Activated T-helper 9 cell treated with anti-CD3 and anti-CD28 coated beads, Interleukin-2, amount 50 U/mL, for 16 hours (primary cell): Measurements from ENCODE around the gene RGP1.

ENCODE experiments used
- DNase-seq: peaks from one replicate; pipeline ENCODE4 v3.0.0-alpha.2; 2020; ENCODE audit warnings: low read depth

Gene RGP1

GRCh38 chr9:35743880-35744518 lies 5.1 kb upstream of the RGP1 start:
- no peak for DNase-seq

GRCh38 chr9:35745569-35745968 lies 3.5 kb upstream of the RGP1 start:
- DNase-seq = no peak

DNA sequence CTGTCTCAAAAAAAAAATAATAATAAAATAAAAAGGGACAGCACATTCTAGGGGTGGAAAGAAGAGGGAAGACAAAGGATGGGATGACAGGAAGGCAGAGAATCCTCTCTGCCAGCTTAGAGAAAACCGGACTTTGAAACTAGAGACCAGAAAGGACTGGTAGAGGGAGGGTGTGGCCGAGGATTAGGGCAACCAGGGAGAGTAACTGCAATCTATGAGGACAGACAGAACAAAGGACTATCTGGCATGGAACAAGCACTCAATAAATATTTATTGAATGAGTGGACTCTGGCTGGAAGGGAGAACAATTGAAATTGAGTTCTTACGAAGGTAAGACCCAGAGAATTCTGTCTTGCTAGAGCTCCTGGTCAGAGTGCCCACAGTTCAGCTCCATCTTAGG lies 2.5 kb upstream of the RGP1 start:
- DNase-seq = no peak

DNA sequence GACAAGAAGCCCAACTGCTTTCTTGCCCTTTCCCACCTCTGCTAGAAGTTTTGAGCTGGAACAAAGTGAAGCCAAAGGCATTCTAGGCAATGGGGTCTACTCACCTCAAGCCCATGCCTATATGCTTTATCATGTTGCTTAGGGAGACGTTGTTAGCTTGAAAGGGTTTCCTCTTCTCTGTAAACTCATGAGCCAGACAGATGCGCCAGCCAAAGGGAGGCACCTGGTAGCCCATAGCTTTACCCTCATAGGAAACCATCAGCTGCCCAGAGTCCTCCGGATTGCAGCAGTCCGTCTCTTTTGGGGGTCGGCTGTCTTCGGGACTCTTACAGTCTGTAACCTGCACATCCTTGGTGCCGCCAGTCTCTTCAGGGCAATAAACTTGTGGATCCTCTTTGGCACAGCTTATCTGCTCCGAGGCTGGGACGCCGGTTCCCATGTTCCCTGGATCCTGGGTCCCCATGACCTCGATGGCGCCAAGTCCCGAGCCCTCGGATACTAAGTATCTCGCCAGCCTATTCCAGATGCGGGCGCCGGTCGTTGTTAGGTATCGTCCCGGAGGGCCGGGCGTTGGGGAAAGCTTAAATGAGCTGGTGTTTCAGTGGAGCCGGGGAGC lies 737 bp upstream of the RGP1 start:
- no peak for DNase-seq

DNA sequence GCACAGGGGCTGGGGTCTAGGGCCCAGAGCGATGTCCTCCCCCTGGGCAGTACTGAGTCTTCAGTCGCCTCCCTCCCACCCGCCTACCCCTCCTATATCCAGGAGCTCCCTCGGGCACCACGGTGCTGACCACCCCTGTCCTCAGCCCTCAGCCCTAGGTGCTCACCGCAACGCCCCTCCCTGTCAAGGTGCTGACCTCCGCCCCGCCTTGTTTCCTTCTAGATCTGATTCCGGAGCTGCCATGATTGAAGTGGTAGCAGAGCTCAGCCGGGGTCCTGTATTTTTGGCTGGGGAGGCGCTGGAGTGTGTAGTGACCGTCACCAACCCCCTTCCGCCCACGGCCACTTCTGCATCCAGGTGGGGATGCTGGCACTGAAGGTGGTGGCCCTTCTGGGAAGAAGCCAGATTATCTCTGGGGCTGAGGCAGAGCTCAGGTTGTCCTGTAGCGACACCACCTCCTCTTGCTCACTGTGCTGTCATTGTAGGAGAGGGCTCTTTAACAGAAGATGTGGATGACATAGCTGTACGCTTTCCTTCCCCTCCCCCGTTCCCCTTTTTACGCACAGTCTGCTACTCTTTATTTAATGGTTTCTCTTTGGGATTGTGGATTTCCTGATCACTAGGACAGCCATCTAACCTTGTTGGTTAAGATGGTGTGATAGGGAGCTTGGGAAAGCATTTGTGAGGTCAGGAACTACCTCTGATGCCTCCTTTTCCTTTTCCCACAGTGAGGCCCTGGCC lies 598 bp downstream of the RGP1 start:
- DNase-seq = no peak

GRCh38 chr9:35750256-35750531 lies 1.1 kb downstream of the RGP1 start:
- DNase-seq = no peak

- DNase-seq = no peak
Observed at GRCh38 chr9:35753466-35753865, 4.4 kb downstream of the RGP1 start.

GRCh38 chr9:35754264-35754663 lies 5.2 kb downstream of the RGP1 start, which contains the start of gene MSMP:
Gene MSMP, minus strand, starts transcription at chr9:35754276. Its CDS starts 147 bp downstream, at chr9:35754129.
- no peak for DNase-seq

DNA sequence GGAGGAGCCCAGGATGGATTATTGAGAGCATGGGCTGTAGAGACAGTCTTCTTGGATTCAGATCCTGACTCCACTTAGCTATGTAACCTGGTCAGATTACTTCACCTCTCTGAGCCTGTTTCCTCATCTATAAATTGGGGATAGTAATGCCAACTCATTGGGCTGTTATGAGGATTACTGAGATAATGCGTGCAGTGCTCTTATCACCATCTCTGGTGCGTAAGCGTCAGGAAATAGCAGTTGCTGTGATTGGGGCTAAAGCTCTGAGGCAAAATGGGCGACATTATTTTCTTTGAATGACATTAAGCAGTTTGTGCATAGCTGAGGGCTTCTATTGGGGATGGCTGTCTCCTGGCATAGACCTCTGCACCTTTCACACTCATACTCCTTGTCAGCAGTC lies 6.0 kb downstream of the RGP1 start:
- no peak for DNase-seq

DNA sequence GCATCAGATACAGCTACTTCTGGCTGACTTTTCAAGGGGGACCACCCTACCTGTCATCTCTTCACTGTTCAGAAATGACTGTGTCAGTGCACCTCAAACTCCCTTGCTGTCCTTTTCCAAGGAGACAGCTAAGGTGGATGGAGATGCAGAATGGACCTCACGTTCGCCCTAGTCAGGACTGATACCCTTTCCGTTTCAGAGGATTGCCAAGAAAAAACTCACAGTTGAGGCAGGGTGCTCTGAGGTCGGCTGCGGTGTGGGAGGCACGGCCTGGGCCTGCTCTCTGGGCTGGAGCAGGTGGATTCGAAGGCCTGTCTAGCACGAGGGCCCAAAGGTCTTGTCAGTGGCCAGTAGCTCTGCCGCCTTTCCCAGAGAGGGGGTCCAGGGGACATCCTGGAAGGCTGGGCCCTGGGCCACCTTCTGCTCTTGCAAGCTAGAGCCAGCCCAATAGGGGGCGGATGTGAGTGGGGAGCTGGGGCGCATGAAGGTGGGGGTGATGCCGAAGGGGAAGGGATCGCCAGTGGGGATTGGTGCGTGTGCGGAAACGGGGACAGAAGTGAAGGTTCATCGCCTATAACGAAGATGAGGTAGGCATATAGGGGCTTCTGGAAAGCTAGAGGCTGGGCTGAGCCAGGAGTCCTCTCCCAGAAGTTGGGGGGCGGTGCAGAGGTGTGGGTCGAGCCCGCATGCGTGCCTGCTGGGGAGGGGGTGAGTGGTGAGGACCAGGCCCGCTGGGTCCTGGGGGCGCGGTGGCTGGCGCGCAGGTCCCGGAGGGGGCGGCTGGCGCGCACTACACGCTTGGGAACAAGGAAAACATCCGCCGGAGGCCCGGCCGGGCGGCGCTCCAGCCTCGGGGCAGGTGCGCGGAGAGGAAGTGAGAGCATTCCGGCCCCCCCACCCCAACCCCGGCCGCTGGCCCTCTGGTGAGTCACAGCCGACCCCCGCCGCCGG lies 7.5 kb downstream of the RGP1 start:
- peak; percentile 66 for DNase-seq

GRCh38 chr9:35757226-35757891 lies 8.3 kb downstream of the RGP1 start:
- no peak for DNase-seq

DNA sequence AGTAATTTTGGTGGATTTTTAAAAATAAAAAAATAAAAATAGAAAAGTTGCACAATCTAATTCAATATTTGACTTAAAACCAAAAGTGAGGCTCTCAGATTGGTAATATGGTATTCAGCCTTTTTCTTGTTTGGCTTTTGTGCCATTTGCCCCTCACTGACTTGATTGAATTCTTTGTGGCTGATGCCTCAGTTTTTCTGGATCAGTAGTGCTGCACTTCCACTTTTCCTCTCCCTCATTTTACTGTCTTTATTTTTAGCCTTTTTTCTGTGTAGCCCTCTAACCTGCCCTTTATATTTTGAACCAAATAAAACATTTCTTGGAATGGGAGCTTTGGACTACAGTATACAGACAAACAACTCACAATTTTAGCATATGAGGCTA lies 8.8 kb downstream of the RGP1 start:
- no peak for DNase-seq

DNA sequence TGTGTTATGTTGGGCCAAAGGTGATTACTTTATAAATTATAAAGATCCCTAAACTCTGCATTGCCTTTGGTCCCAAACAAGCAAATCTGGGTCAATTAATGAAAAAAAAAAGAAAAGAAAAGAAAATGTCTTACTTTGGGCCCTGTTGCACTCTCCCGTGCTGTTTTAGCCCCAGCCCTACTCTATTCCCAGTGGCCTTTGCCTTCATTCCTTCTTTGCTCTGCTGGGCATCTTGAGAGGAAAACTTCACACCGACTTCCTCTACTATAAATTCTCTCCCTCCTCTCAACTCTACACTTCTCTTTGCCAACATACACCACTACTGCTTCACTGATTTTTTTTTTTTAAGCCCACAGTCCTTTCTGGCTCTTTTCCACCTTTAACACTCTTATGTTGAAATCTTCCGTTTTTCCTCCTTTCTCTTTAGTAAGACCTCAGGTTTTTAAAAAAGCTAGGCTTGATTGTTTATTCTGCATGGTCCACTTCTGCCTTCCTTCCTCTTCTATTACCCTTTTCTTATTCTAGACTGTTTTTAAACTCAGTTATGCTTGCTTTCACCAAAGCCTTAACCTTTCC lies 9.5 kb downstream of the RGP1 start:
- DNase-seq = no peak

- DNase-seq = no peak
Observed at GRCh38 chr9:35759795-35760194, 10.7 kb downstream of the RGP1 start.

DNA sequence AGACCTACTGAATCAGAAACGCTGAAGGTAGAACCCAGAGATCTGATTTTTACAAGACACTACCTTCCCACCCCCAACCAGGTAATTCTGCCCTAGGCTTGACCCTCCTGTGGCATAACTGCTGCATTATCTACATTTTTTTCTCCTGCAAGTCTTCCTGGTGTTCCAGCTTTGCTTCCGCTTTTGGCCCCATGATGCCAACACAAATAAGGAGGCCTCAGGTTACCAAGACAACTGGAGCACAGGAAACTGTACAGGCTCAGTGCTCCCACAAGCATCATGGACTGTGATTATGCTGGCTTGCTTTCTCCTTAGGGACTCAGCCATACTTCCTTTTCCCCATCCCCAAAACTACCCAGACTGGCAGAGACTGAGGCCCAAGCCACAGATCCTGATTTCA lies 11.6 kb downstream of the RGP1 start:
- no peak for DNase-seq

DNA sequence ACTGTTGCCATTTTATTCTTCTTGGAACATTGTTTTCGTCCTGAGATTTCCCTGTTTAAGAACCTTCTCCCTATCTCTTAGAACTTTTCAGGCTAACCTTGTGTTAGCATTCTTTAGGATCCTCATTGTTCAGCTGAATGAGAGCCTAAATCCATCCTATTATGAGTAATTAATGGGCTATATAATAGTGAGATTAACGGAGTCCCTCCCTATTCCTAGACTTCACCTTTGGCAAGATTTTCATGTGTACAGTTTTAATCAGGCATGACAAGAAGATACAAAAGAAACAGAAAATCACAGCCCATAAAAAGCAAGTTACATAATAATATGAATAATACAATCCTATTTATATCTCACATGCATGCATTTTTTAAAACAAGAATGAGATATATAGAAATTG lies 14.1 kb downstream of the RGP1 start:
- no peak for DNase-seq

DNA sequence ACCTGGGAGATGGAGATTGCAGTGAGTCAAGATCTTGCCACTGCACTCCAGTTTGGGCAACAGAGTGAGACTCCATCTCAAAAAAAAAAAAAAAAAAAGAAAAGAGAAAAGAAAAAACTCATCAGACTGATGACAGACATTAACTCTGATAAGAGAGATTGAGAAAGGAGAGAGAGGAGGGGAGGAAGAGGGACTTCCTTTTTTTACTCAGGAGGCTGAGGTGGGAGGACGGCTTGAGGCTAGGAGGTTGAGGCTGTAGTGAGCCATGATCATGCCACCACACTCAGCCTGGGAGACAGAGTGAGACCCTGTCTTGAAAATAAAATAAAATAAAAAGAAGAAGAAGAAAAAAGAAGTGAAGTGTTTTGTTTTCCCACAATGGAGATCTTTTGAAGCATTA lies 14.7 kb downstream of the RGP1 start:
- no peak for DNase-seq

DNA sequence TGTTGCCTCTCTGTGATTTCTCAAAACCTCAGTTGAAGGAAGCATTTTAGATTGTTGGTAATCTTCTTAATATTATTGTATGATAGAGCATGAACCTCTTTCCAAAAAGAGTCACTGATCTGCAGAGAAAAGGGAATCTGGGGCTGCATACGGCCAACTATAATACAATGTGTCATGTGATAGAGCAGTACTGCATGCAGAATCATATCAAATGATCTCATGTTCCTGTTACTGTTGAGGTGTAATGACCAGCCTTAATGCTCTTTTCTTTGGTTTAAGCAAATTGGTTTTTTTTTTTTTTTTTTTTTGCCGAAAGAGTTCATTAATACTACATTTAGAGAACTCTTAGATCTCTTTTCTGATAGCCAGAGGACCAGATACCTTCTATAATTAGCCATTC lies 17.9 kb downstream of the RGP1 start:
- no peak for DNase-seq

DNA sequence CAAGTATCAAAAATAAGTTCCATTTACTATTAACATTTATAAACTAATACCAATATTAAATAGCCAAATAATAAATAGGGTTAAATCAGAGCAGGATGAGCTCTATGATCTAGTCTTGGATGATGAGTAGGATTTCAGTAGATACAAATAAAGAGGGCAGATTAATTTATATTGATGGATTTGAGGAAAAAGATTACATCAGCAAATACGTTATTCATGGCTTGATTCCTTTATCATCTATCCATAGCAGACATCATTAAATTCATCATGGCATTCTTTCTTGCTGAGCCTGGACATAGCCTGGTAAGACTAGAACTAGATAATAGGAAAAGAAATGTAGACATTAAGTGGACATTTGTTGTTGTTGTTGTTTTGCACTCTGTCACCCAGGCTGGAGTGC lies 18.4 kb downstream of the RGP1 start:
- no peak for DNase-seq

DNA sequence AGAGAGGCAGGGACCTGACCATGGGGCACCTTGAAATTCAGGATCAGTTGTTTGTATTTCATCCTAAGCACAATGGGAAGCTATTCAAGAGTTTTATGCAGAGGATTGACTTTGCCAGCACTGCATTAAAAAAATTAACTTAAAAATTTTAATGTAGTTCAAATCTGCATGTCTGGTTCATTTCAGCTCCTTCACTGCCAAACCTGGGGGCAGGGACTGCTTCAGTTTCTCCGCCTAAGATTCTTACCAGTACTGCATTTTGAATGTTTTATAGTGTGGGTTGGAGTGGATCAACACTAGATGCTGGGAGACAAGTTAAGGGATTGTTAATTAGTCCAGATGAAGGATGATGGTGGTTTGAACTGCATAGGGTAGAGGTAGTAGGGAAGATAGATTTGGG lies 20.7 kb downstream of the RGP1 start:
- DNase-seq = no peak

- no peak for DNase-seq
Observed at GRCh38 chr9:35771075-35771433, 22.0 kb downstream of the RGP1 start.

- no peak for DNase-seq
Observed at GRCh38 chr9:35771534-35771933, 22.4 kb downstream of the RGP1 start.
